WTC11 (cell line): ENCODE data around the gene PITPNM3.

Experiments used
- CTCF ChIP-seq: fragments of 200-600 bp; IDR thresholded peaks from 2 replicates; pipeline ENCODE4 v1.8.0; 2022; ENCODE audit warnings: antibody characterized with exemption
- E2F1 ChIP-seq: sonication (generic); formaldehyde crosslinking; IDR thresholded peaks from 2 replicates; pipeline ENCODE4 v1.8.0; 2022; ENCODE audit warnings: mild to moderate bottlenecking, missing genetic modification reagents
- EMX1 ChIP-seq: fragments of 250-450 bp; sonication (Bioruptor Pico); IDR thresholded peaks from 2 replicates; pipeline ENCODE4 v1.8.0; 2021; ENCODE audit warnings: mild to moderate bottlenecking
- MAX ChIP-seq: sonication (generic); formaldehyde crosslinking; IDR thresholded peaks from 2 replicates; pipeline ENCODE4 v1.8.0; 2022; ENCODE audit warnings: mild to moderate bottlenecking, missing genetic modification reagents
- NR3C1 ChIP-seq: sonication (generic); formaldehyde crosslinking; conservative IDR thresholded peaks from 2 replicates; pipeline ENCODE4 v1.8.1; 2023; ENCODE audit warnings: low read depth, mild to moderate bottlenecking, missing genetic modification reagents
- PRDM15 ChIP-seq: sonication (generic); formaldehyde crosslinking; IDR thresholded peaks from 2 replicates; pipeline ENCODE4 v1.8.0; 2022; ENCODE audit warnings: missing genetic modification reagents
- SMAD3 ChIP-seq: sonication (generic); formaldehyde crosslinking; IDR thresholded peaks from 2 replicates; pipeline ENCODE4 v1.8.0; 2022; ENCODE audit warnings: missing genetic modification reagents, mild to moderate bottlenecking, borderline replicate concordance
- SMAD4 ChIP-seq: sonication (generic); formaldehyde crosslinking; IDR thresholded peaks from 2 replicates; pipeline ENCODE4 v1.8.0; 2022; ENCODE audit warnings: mild to moderate bottlenecking, missing genetic modification reagents
- SP1 ChIP-seq: sonication (generic); formaldehyde crosslinking; conservative IDR thresholded peaks from 2 replicates; pipeline ENCODE4 v1.8.1; 2022; ENCODE audit warnings: missing genetic modification reagents
- TEAD4 ChIP-seq: sonication (generic); formaldehyde crosslinking; IDR thresholded peaks from 2 replicates; pipeline ENCODE4 v1.8.0; 2022; ENCODE audit warnings: mild to moderate bottlenecking, missing genetic modification reagents
- ZNF121 ChIP-seq: sonication (generic); formaldehyde crosslinking; IDR thresholded peaks from 2 replicates; pipeline ENCODE4 v1.8.0; 2023; ENCODE audit warnings: missing genetic modification reagents
- ZNF232 ChIP-seq: sonication (generic); formaldehyde crosslinking; IDR thresholded peaks from 2 replicates; pipeline ENCODE4 v1.8.0; 2022; ENCODE audit warnings: mild to moderate bottlenecking, missing genetic modification reagents
- ZNF416 ChIP-seq: fragments of 250-450 bp; sonication (Bioruptor Pico); IDR thresholded peaks from 2 replicates; pipeline ENCODE4 v1.9.0; 2021; ENCODE audit warnings: mild to moderate bottlenecking, inconsistent platforms

GRCh38 chr17:6536053-6536452 is 20.3 kb downstream of the PITPNM3 start:
- TF ChIP-seq CTCF, result no peak
- TF ChIP-seq PRDM15 (CRISPR knock-in tag), result no peak
- TF ChIP-seq SP1, result no peak
- TF ChIP-seq ZNF121 (CRISPR knock-in tag), result no peak
- no peak for TF ChIP-seq ZNF416 (CRISPR knock-in tag)
- no peak for TF ChIP-seq E2F1 (CRISPR knock-in tag)
- TF ChIP-seq TEAD4 (CRISPR knock-in tag), result no peak
- TF ChIP-seq MAX, result no peak
- no peak for TF ChIP-seq EMX1
- TF ChIP-seq ZNF232 (CRISPR knock-in tag), result no peak
- no peak for TF ChIP-seq NR3C1 (CRISPR knock-in tag)
- TF ChIP-seq SMAD3 (CRISPR knock-in tag), result no peak
- no peak for TF ChIP-seq SMAD4 (CRISPR knock-in tag)
